Common myeloid progenitor, CD34-positive (primary cell): ENCODE results near the gene RASSF8.

Source experiments
- CTCF ChIA-PET: fragments of 350-600 bp; sonication (Branson Sonifier 250); formaldehyde crosslinking; loops from one replicate; lab custom pipeline; 2021; ENCODE audit warnings: antibody characterized with exemption; lab: Charles Lee
- POLR2A ChIA-PET: fragments of 350-600 bp; sonication (Branson Sonifier 250); formaldehyde crosslinking; loops from one replicate; lab custom pipeline; 2021; ENCODE audit warnings: antibody characterized with exemption; lab: Charles Lee
- DNase-seq, 3 donors: peaks; one replicate each; pipeline versions ENCODE4 v3.0.0 to v3.0.0-alpha.2; 2013
- H3K27ac ChIP-seq, 2 experiments: 1 replicate in 1 of 2; 2 replicates in 1 of 2; pipeline ENCODE4 v1.7.0; 2013; ENCODE audit warnings: inconsistent platforms in 2 of 2, low read length in 2 of 2, mild to moderate bottlenecking in 2 of 2, low read depth in 1 of 2, moderate library complexity in 1 of 2; ENCODE audit not compliant: severe bottlenecking in 2 of 2, insufficient read depth in 1 of 2, poor library complexity in 1 of 2
- H3K27me3 ChIP-seq, 5 experiments: replicated peaks in 2 of 5; 1 replicate in 3 of 5; 2 replicates in 2 of 5; pipeline versions ENCODE4 v1.6.1 to v1.7.0; 2013; ENCODE audit warnings: low read length in 4 of 5, mild to moderate bottlenecking in 2 of 5, moderate library complexity in 2 of 5, inconsistent platforms in 1 of 5; ENCODE audit not compliant: insufficient read depth in 5 of 5, control insufficient read depth in 4 of 5
- H3K36me3 ChIP-seq, 4 experiments: 1 replicate in 2 of 4; 2 replicates in 2 of 4; pipeline versions ENCODE4 v1.6.1 to v1.7.0; 2013; ENCODE audit warnings: low read length in 3 of 4, control low read depth in 1 of 4, mild to moderate bottlenecking in 1 of 4; ENCODE audit not compliant: control insufficient read depth in 4 of 4, insufficient read depth in 4 of 4
- H3K4me1 ChIP-seq, 4 experiments: 1 replicate in 3 of 4; 2 replicates in 1 of 4; pipeline versions ENCODE4 v1.6.1 to v1.7.1; 2013; ENCODE audit warnings: low read length in 3 of 4, mild to moderate bottlenecking in 3 of 4, control low read depth in 1 of 4, inconsistent platforms in 1 of 4, moderate library complexity in 1 of 4; ENCODE audit not compliant: control insufficient read depth in 4 of 4, insufficient read depth in 4 of 4; ENCODE audit errors: control extremely low read depth in 1 of 4
- H3K4me3 ChIP-seq, 7 experiments: 1 replicate in 4 of 7; 2 replicates in 3 of 7; pipeline versions ENCODE4 v1.5.1 to v1.7.0; 2013; ENCODE audit warnings: mild to moderate bottlenecking in 7 of 7, low read length in 6 of 7, moderate library complexity in 6 of 7, inconsistent platforms in 2 of 7, low read depth in 2 of 7, control low read depth in 1 of 7; ENCODE audit not compliant: insufficient read depth in 4 of 7, control insufficient read depth in 1 of 7; ENCODE audit errors: extremely low read depth in 1 of 7
- H3K9me3 ChIP-seq, 5 experiments: 1 replicate in 4 of 5; 2 replicates in 1 of 5; pipeline versions ENCODE4 v1.6.1 to v1.7.1; 2013; ENCODE audit warnings: low read length in 4 of 5, mild to moderate bottlenecking in 2 of 5, inconsistent platforms in 1 of 5, low read depth in 1 of 5, moderate library complexity in 1 of 5; ENCODE audit not compliant: control insufficient read depth in 4 of 5, insufficient read depth in 2 of 5; ENCODE audit errors: control extremely low read depth in 1 of 5
- WGBS: methylation state at CpG from one replicate; pipeline ENCODE4 v1.1.5; 2013; ENCODE audit not compliant: insufficient coverage; 5-methylcytosine and 5-hydroxymethylcytosine counted together

Gene RASSF8

GRCh38 chr12:26114720-26115401 lies 156.4 kb downstream of the RASSF8 start:
- whole genome bisulfite sequencing, result 77% methylated on average over 12 of the region's 13 CpGs
- CTCF ChIA-PET, result interaction anchor here (0.9 to 2.0 kb wide), 4 partner anchors 8 to 499 kb away, joined by 3 to 7 read pairs (median 4); partner anchors contain the start of gene BHLHE41
- DNase-seq, result peak in 2 of 3 donors; percentile 75 to 78
- H3K4me3 ChIP-seq, result peak overlapping the region in 6 of 7 experiments; percentile 35 to 80 (median 62)
- H3K9me3 ChIP-seq, result no peaks in the 10 kb centered on the region
- H3K27me3 ChIP-seq, result peaks cover 0 to 2% (median 0%) of the 10 kb centered on the region in 5 experiments
- POLR2A ChIA-PET, result no interaction called here
- H3K27ac ChIP-seq, result peak overlapping the region in 1 of 2 experiments; percentile 67
- H3K4me1 ChIP-seq, result peaks cover 4 to 17% (median 11%) of the 10 kb centered on the region in 4 experiments
- H3K36me3 ChIP-seq, result no peaks in the 10 kb centered on the region

- Histone ChIP-seq H3K4me1 (peaks cover 4 to 23% (median 16%) of the 10 kb centered on the region in 4 experiments), H3K27me3 (peaks cover 0 to 15% (median 7%) of the 10 kb centered on the region in 5 experiments), H3K27ac (no peak overlapping the region), H3K4me3 (no peak overlapping the region), H3K36me3 (no peaks in the 10 kb centered on the region), H3K9me3 (no peaks in the 10 kb centered on the region)
- POLR2A ChIA-PET, result no interaction called here
- 89% methylated on average over 3 of the region's 6 CpGs for WGBS
- peak in 1 of 3 donors; percentile 15 for DNase-seq
- CTCF ChIA-PET, result interaction anchor here (1.4 to 3.9 kb wide), 4 partner anchors 10 to 497 kb away, joined by 4 to 15 read pairs (median 6); no protein-coding TSS in a partner anchor
Measured at GRCh38 chr12:26116829-26117715, 158.6 kb downstream of the RASSF8 start.

GRCh38 chr12:26118308-26118707 lies 159.8 kb downstream of the RASSF8 start:
- Histone ChIP-seq H3K36me3 (no peaks in the 10 kb centered on the region), H3K27ac (no peak overlapping the region), H3K4me1 (peaks cover 4 to 30% (median 24%) of the 10 kb centered on the region in 4 experiments), H3K4me3 (no peak overlapping the region), H3K9me3 (no peaks in the 10 kb centered on the region), H3K27me3 (peaks cover 4 to 23% (median 7%) of the 10 kb centered on the region in 5 experiments)
- DNase-seq, result no peak
- CTCF ChIA-PET, result interaction anchor here (1.1 to 3.9 kb wide), 12 partner anchors 9 to 1187 kb away, joined by 3 to 26 read pairs (median 4); no protein-coding TSS in a partner anchor
- POLR2A ChIA-PET, result no interaction called here
- WGBS, result 100% methylated on average over 1 of the region's 4 CpGs

DNA sequence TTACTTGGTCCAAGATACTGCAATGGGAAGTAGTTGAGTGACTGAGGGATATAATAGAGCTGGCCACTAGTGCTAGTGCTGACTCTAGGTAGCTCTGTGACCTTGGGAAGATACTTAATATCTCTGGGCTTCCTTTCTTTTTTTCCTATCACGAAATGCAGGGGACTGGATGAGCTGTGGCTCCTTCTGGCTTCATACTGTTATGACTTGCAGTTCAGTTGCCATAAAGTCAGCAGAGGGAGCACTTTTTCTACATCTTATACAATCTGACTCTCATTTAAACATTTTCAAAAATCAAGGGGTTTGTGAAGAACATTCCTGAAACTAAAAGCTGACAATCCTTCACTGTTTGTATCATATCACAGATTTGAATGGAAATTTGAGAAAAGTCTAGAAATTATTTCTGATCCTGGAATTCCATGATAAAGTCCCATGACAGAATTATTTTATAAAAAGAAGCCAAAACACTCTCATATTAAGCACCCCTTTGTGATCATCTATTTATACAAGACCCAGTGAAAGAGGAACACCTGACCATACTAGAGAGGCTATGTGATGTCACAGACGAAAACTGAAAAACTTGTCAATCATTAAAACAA lies 161.0 kb downstream of the RASSF8 start:
- POLR2A ChIA-PET, result no interaction called here
- H3K4me1 ChIP-seq, result peaks cover 3 to 29% (median 23%) of the 10 kb centered on the region in 4 experiments
- H3K4me3 ChIP-seq, result no peak overlapping the region
- peak; percentile 62 to 74 (median 73) for DNase-seq
- peaks cover 8 to 34% (median 16%) of the 10 kb centered on the region in 5 experiments for H3K27me3 ChIP-seq
- no peaks in the 10 kb centered on the region for H3K9me3 ChIP-seq
- no CpG with 5 or more reads among the region's 2 CpGs for WGBS
- no peaks in the 10 kb centered on the region for H3K36me3 ChIP-seq
- CTCF ChIA-PET, result interaction anchor here (0.6 to 3.9 kb wide), 35 partner anchors 8 to 1186 kb away, joined by 3 to 26 read pairs (median 3); partner anchors contain the start of gene ITPR2
- no peak overlapping the region for H3K27ac ChIP-seq

DNA sequence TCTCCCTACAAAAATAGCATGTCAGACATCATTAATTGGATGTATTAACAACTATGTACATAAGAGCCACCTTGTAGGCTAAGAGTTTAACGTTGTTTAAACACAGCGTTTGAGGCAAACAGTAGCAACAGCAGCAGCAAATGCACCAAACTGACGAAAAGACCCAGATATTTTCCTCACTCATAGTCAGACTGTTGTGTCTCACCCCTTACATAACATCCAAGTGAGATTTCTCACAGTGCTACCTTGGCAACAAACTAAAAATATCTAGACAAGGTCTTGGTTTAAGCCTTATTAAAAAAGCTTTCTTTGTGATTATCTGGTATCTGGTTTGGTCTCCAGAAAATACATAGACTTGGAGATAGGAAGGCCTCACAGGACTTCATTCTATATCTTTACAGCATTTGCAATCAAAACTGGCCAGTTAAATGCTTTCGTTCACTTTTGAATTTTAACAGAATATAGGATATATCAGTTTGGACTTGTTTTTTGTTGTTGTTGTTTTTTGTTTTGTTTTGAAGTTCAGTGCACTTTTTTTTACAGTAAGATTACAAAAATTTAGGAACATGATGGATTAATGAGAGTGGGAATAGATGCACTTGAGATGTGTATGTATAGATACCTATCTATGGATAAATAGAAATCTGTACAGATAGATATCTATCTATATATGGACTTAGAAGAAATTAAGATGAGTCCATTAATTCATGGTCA lies 162.2 kb downstream of the RASSF8 start:
- Histone ChIP-seq H3K9me3 (no peaks in the 10 kb centered on the region), H3K36me3 (no peaks in the 10 kb centered on the region), H3K27me3 (peaks cover 10 to 46% (median 16%) of the 10 kb centered on the region in 5 experiments), H3K27ac (no peak overlapping the region), H3K4me3 (no peak overlapping the region), H3K4me1 (peaks cover 8 to 35% (median 32%) of the 10 kb centered on the region in 4 experiments)
- ChIA-PET CTCF (interaction anchor here (0.7 to 3.9 kb wide), 11 partner anchors 12 to 497 kb away, joined by 3 to 26 read pairs (median 6); no protein-coding TSS in a partner anchor), POLR2A (interaction anchor here (0.7 kb wide), 1 partner anchor 41 kb away, joined by 7 read pairs; no protein-coding TSS in a partner anchor)
- 100% methylated on average over 3 of the region's 4 CpGs for WGBS
- DNase-seq, result no peak
